ENCODE data around the gene GRIA4.

GRCh38 chr11:105734426-105734825, 124.6 kb downstream of the GRIA4 start:
- TF ChIP-seq CTCF (IDR thresholded peaks at IDR 0.05) (no peak), EZH2 (IDR thresholded peaks at IDR 0.05; ENCODE audit: borderline replicate concordance, insufficient read depth, low read depth, low read length, poor library complexity, severe bottlenecking) (no peak)

Measured in B cell (primary cell).